Karpas-422 (cell line): ENCODE data around the gene PDE11A. TPM values are rescaled to one million over a fixed set of nuclear protein-coding genes. Genes with fewer than 3 reads are reported as not detected.
"Not testable (repeated sequence)": the region's sequence is repeated elsewhere in the genome, so short reads cannot be mapped to it uniquely, and the experiment has no call there.

Experiments
- DNase-seq: peaks from one replicate; pipeline ENCODE4 v3.0.0-alpha.2; 2015
- H2AFZ ChIP-seq: fragments of 200-600 bp; sonication (generic); 2 replicates; pipeline ENCODE4 v1.6.1; 2014; ENCODE audit warnings: antibody characterized with exemption, low read length, mixed read lengths
- H3K27ac ChIP-seq: fragments of 200-600 bp; sonication (generic); 2 replicates; pipeline ENCODE4 v1.5.1; 2014; ENCODE audit warnings: mild to moderate bottlenecking, low read length, moderate library complexity
- H3K27me3 ChIP-seq: fragments of 200-600 bp; sonication (generic); 2 replicates; pipeline ENCODE4 v1.6.1; 2014; ENCODE audit warnings: low read length, mixed read lengths
- H3K36me3 ChIP-seq: fragments of 200-600 bp; sonication (generic); 2 replicates; pipeline ENCODE4 v1.6.1; 2014; ENCODE audit warnings: low read length, mixed read lengths; ENCODE audit not compliant: insufficient read depth
- H3K4me1 ChIP-seq: fragments of 200-600 bp; sonication (generic); 2 replicates; pipeline ENCODE4 v1.6.1; 2014; ENCODE audit warnings: mild to moderate bottlenecking, low read length, mixed read lengths
- H3K4me2 ChIP-seq: fragments of 200-600 bp; sonication (generic); 2 replicates; pipeline ENCODE4 v1.6.1; 2014; ENCODE audit warnings: low read length, low read depth, mild to moderate bottlenecking; ENCODE audit not compliant: poor library complexity, severe bottlenecking
- H3K4me3 ChIP-seq: fragments of 200-600 bp; sonication (generic); 2 replicates; pipeline ENCODE4 v1.5.1; 2014; ENCODE audit warnings: mild to moderate bottlenecking, antibody characterized with exemption, low read length, mixed read lengths
- H3K79me2 ChIP-seq: fragments of 200-600 bp; sonication (generic); 2 replicates; pipeline ENCODE4 v1.6.1; 2014; ENCODE audit warnings: mild to moderate bottlenecking, low read length, mixed read lengths
- H3K9ac ChIP-seq: fragments of 200-600 bp; sonication (generic); 2 replicates; pipeline ENCODE4 v1.6.0; 2014; ENCODE audit warnings: low read length
- H3K9me2 ChIP-seq: fragments of 200-600 bp; sonication (generic), shearing (Covaris generic); replicated peaks from 2 replicates; pipeline ENCODE4 v1.6.0; 2014; ENCODE audit warnings: mild to moderate bottlenecking, low read length, moderate library complexity; ENCODE audit not compliant: insufficient read depth
- H3K9me3 ChIP-seq: fragments of 300-700, 200-600 bp; sonication (generic); 2 replicates; pipeline ENCODE4 v1.6.1; 2014; ENCODE audit warnings: low read length, mixed read lengths
- H4K20me1 ChIP-seq: fragments of 200-600 bp; sonication (generic); 2 replicates; pipeline ENCODE4 v1.6.1; 2014; ENCODE audit warnings: mild to moderate bottlenecking, antibody characterized with exemption, low read length, low read depth; ENCODE audit not compliant: insufficient read depth
- total RNA-seq: library from RNA; depleted of rRNA; stranded (reverse); fragments of >200 nt; shearing (Covaris generic); gene quantifications from 2 replicates; pipeline ENCODE4 v1.2.3, GENCODE V29; 2014; ENCODE audit warnings: low replicate concordance

PDE11A gene
- total RNA-seq, 1 experiment from 2014 or later = 0.52 TPM

DNA sequence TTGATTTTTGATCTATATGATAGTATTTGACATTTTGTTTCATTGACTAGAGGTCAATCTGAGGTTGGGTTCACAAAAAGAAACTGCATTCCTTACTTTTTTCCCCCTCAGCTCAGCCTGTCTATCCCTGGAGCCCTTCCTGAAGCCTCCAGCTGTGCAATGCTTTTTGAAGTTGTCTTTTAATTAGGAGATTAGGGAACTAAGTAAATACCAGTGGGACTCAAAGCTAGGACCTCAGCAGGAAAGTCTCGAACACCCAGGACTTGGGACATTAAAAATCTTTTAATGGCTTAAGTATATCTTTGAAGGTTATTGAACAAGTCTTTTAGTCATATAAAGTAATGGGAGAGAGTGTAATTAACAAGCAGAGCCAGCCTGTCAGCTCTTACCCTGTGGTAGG, 220.2 kb downstream of the PDE11A start:
- DNase-seq = no peak
- Histone ChIP-seq H3K4me3 (no peak overlapping the region), H3K9ac (no peak overlapping the region), H3K36me3 (no peaks in the 10 kb centered on the region), H3K27me3 (no peaks in the 10 kb centered on the region), H3K9me3 (no peaks in the 10 kb centered on the region), H3K79me2 (no peaks in the 10 kb centered on the region), H3K4me1 (no peaks in the 10 kb centered on the region), H3K9me2 (no peaks in the 10 kb centered on the region), H2AFZ (no peak overlapping the region), H4K20me1 (no peaks in the 10 kb centered on the region), H3K4me2 (no peak overlapping the region), H3K27ac (no peak overlapping the region)

DNA sequence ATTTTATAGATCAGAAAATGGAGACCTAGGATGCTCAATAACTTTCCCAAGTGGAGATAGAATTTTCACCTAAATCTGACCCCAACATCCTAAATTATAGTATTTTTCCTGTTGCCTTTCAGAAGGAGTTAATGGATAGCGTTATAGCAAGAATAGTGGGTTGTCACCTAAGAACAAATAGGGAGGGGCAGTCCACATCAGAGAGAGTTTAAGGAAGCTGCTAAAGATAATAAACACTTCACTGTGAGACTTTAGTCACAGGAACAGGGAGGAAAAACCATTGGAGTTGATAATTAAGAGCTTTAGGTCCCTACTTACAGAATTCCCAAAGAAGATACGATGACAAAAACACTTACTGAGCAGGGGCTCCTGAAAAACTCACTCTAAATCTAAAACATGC, 229.4 kb downstream of the PDE11A start:
- Histone ChIP-seq H4K20me1 (no peaks in the 10 kb centered on the region), H3K4me1 (no peaks in the 10 kb centered on the region), H3K27ac (no peak overlapping the region), H3K9me3 (no peaks in the 10 kb centered on the region), H3K79me2 (no peaks in the 10 kb centered on the region), H3K4me3 (no peak overlapping the region), H3K4me2 (no peak overlapping the region), H3K9me2 (no peaks in the 10 kb centered on the region), H3K27me3 (no peaks in the 10 kb centered on the region), H3K36me3 (no peaks in the 10 kb centered on the region), H3K9ac (no peak overlapping the region), H2AFZ (no peak overlapping the region)
- DNase-seq = no peak

GRCh38 chr2:177842243-177842642, 230.3 kb downstream of the PDE11A start:
- Histone ChIP-seq H3K27me3 (no peaks in the 10 kb centered on the region), H3K36me3 (no peaks in the 10 kb centered on the region), H3K9me3 (no peaks in the 10 kb centered on the region), H3K79me2 (no peaks in the 10 kb centered on the region), H3K27ac (no peak overlapping the region), H3K9me2 (no peaks in the 10 kb centered on the region), H3K4me2 (no peak overlapping the region), H4K20me1 (no peaks in the 10 kb centered on the region), H3K4me3 (no peak overlapping the region), H3K4me1 (no peaks in the 10 kb centered on the region), H3K9ac (no peak overlapping the region), H2AFZ (no peak overlapping the region)
- no peak for DNase-seq

DNA sequence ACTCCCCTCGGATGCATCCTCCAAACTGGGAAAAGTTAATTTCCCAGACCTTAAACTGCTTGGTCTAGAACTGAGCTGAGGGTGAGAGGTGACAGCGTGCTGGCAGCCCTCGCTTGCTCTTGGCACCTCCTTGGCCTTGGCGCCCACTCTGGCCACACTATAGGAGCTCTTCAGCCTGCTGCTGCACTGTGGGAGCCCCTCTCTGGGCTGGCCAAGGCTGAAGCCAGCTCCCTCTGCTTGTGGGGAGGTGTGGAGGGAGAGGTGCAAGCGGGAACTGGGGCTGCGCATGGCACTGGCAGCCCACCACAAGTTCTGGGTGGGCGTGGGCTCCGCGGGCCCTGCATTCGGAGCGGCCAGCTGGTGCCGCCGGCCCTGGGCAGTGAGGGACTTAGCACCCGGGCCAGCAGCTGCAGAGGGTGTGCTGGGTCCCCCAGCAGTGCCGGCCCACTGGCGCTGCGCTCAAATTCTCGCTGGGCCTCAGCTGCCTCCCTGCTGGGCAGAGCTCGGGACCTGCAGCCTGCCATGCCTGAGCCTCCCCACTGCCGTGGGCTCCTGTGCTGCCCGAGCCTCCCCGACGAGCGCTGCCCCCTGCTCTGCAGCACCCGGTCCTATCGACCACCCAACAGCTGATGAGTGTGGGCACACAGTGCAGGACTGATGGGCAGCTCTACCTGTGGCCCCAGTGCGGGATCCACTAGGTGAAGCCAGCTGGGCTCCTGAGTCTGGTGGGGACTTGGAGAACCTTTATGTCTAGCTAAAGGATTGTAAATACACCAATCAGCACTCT, 237.0 kb downstream of the PDE11A start:
- H3K4me3 ChIP-seq, H3K9me3 ChIP-seq, H3K4me2 ChIP-seq, H3K27me3 ChIP-seq, H3K79me2 ChIP-seq, DNase-seq, H3K9ac ChIP-seq, H2AFZ ChIP-seq, H3K9me2 ChIP-seq, H4K20me1 ChIP-seq, H3K36me3 ChIP-seq, H3K4me1 ChIP-seq, H3K27ac ChIP-seq: not testable (repeated sequence)

DNA sequence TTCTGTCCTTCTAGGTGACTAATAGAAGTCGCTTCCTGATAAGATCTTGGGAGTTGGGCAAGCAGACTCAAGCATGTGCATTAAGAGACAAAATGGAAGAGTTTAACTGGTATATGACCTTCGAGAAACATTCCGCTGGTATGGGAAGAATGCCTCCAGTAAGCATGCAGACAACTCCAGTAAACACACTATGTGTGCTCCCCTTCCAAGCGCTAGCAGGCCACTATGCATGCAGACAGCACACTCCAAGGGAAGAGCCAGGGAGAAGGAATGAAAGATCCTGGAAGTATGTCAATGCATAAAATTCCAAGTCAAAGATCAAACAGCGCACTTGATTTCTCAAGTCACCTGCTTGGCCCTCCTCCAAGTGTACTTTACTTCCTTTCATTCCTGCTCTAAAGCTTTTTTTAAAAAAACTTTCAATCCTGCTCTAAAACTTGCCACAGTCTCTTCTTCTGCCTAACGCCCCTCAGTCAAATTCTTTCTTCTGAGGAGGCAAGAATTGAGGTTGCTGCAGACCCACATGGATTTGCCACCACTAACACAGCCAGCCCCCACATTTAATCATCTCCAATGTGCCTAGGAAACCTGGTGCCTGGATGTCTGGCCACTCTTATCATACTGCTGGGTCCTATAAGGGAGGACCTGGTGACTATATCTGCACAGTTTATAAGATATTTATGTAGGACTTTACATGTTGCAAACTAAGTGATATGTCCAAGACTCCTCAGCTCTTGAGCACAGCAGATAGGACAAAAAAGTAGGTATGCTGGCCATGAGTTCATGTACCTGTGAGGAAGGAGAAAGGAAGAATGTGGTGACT, 239.8 kb downstream of the PDE11A start:
- Histone ChIP-seq H4K20me1 (no peaks in the 10 kb centered on the region), H3K9me2 (no peaks in the 10 kb centered on the region), H2AFZ (no peak overlapping the region), H3K79me2 (no peaks in the 10 kb centered on the region), H3K27me3 (no peaks in the 10 kb centered on the region), H3K4me1 (no peaks in the 10 kb centered on the region), H3K4me2 (no peak overlapping the region), H3K9me3 (no peaks in the 10 kb centered on the region), H3K9ac (no peak overlapping the region), H3K4me3 (no peak overlapping the region), H3K27ac (no peak overlapping the region), H3K36me3 (no peaks in the 10 kb centered on the region)
- DNase-seq = no peak

- H3K36me3 ChIP-seq = no peaks in the 10 kb centered on the region
- no peaks in the 10 kb centered on the region for H3K9me2 ChIP-seq
- H3K79me2 ChIP-seq = no peaks in the 10 kb centered on the region
- no peaks in the 10 kb centered on the region for H4K20me1 ChIP-seq
- no peak overlapping the region for H3K4me2 ChIP-seq
- no peak overlapping the region for H3K27ac ChIP-seq
- no peak for DNase-seq
- H3K4me1 ChIP-seq = no peaks in the 10 kb centered on the region
- no peak overlapping the region for H3K9ac ChIP-seq
- no peak overlapping the region for H3K4me3 ChIP-seq
- H2AFZ ChIP-seq = no peak overlapping the region
- no peaks in the 10 kb centered on the region for H3K9me3 ChIP-seq
- H3K27me3 ChIP-seq = no peaks in the 10 kb centered on the region
These were observed 241.6 kb downstream of the PDE11A start for GRCh38 chr2:177830881-177831386.

- DNase-seq = no peak
- Histone ChIP-seq H3K36me3 (no peaks in the 10 kb centered on the region), H3K9me2 (no peaks in the 10 kb centered on the region)
These were observed 244.0 kb downstream of the PDE11A start for GRCh38 chr2:177828557-177828956.

GRCh38 chr2:177826897-177827296, 245.7 kb downstream of the PDE11A start:
- no peak for DNase-seq
- H3K9me3 ChIP-seq = no peaks in the 10 kb centered on the region
- H3K36me3 ChIP-seq = no peaks in the 10 kb centered on the region
- no peak overlapping the region for H3K9ac ChIP-seq
- H3K4me1 ChIP-seq = no peaks in the 10 kb centered on the region
- no peaks in the 10 kb centered on the region for H3K9me2 ChIP-seq
- no peaks in the 10 kb centered on the region for H3K27me3 ChIP-seq
- no peak overlapping the region for H3K27ac ChIP-seq
- no peak overlapping the region for H3K4me3 ChIP-seq
- H4K20me1 ChIP-seq = no peaks in the 10 kb centered on the region
- H2AFZ ChIP-seq = no peak overlapping the region
- no peaks in the 10 kb centered on the region for H3K79me2 ChIP-seq
- H3K4me2 ChIP-seq = no peak overlapping the region

More at GRCh38 chr2:177828557-177828956, 244.0 kb downstream of the PDE11A start:
- Histone ChIP-seq H3K4me1 (no peaks in the 10 kb centered on the region), H2AFZ (no peak overlapping the region), H3K27me3 (no peaks in the 10 kb centered on the region), H3K27ac (no peak overlapping the region), H3K9me3 (no peaks in the 10 kb centered on the region), H3K4me3 (no peak overlapping the region), H4K20me1 (no peaks in the 10 kb centered on the region), H3K9ac (no peak overlapping the region), H3K79me2 (no peaks in the 10 kb centered on the region), H3K4me2 (no peak overlapping the region)
